ENCODE results near the gene MCRIP1.
"Not testable (repeated sequence)": the region's sequence is repeated elsewhere in the genome, so short reads cannot be mapped to it uniquely, and the experiment has no call there.

Gene MCRIP1

DNA sequence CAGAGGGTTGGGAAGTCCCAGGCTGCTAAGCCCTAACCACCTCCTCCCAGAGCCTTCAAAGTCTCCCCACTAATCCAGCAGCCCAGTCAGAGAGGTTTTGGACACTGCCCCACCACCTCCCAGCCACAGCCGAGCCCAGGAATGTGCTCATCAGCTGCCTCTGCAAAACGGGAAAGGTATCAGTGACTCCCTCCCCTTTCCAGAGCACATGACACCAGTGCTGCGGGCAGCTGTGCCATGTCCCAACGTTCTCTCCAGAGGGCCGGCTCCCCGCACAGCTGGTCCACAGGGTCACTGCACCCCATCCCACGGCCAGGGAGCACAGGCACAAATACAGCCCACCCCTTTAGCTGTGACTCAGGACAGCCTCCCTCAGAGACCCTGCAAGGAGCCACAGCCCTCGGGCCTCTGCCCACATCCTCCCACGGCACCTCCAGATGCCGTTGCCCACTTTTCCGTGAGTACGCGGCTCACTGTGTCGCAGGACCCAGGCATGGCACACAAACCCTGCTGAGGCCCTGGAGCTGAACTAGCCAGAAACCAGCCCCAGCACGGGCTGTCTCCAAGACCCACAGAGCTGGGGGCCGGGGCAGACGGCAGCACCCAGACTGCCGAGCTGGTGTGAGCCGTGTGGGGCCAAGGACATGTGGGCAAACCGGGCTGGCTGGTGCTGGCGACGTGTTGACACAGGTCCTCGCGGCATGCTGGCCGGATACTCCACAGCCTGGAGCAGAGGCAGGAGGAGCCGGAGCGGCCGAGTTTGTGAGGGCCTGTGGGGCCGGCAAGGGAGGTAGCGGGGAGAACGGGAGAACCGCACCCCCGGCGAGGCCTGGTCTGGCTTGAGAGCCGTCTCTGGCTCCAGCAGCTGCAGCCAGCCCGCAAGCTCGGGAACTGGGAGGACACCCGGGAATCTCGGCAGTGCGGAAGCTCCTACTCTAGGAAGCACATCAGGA is 8.0 kb upstream of the MCRIP1 start:
- no peak for DNase-seq

DNA sequence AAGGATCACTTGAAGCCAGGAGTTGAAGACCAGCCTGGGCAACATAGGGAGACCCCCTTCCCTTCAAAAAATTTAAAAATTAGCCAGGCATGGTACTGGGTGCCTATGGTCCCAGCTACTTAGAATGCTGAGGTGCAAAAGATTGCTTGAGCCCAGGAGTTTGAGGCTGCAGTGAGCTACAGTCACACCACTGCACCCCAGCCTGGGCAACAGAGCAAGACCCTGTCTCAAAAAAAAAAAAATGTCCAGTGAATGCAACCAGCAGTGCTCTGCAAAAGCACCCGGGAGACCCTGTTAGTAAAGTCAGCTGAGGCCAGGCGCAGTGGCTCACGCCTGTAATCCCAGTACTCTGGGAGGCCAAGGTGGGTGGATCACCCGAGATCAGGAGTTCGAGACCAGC is 7.0 kb upstream of the MCRIP1 start:
- not testable (repeated sequence) for DNase-seq

DNA sequence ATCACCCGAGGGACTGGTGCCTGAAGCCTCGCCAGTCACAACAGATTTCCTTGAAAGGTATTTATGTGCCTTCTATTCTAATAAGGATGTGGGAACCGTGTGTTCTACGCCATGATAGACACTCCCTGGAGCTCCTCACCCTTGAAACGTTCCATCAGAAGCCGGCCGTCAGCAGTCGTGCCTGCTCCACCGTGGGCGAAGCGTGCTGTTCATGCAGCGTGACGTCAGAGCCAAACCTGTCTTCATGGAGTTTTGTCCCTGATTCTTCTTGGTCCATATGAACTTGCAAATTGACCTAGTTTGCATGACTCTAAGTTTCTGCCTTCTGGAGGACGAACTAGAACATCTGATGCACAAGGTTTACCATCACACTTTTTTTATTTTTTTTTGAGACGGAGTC is 6.2 kb upstream of the MCRIP1 start:
- DNase-seq, result no peak

DNA sequence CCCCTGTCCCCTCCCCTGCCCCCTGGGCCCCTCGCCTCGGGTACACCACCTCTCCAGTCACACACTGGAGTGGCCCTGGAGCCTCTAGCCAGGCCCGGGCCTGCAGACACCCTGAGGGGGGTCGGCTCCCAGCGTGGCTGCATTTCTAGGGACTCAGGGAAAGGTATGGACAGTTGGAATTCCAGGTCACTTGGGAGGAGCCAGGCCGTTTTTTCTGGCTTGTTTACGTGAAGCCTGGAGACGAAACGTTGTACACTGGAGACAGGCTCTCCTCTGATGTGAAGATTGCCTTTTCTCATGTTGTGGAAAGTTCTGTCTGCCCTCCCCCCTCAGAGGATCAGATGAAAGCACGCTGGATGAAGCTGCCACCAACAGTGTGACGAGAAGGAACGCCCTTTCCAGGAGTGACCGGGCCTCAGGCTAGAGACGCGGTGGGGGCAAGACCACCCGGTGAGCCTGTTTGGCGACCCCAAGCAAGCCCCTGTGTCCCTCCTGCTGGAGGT is 5.7 kb upstream of the MCRIP1 start:
- no peak for DNase-seq

DNA sequence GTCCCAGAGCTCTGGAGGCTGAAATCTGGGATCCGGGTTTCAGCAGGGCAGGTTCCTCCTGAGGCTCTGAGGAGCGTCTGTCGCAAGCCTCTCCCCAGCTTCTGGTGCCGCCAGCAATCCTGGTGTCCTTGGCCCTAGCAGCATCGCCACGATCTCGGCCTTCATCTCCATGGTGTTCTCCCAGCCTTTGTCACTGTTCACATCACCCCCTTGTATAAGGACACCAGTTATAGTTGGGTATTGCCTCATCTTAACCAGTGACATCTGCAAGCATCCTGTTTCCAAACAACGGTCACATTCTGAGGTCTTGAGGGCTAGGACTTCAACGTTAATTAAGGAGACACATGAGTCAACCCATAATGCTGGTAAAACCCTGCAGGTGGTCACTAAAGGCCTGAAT is 4.5 kb upstream of the MCRIP1 start:
- DNase-seq, result no peak

DNA sequence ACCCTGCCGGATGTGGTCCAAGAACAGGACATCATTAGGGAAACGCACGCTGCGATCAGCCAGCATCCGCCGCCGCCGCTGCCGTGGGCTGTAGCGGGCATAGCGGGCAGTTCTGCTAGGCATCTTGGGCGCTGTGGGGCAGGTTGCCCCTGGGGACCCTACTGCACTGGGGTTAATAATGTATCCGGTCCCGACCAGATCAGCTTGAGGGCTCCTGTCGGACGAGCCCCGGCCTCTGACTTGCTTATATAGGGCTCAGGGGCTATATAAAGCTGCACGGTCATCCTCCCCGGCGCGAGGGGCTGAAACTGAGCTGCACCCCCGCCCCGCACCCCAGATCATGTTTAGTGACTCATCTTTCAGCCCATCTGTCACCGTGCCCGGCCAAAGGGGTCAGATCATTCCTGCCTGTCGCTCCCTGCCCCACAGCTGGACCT is 1.8 kb upstream of the MCRIP1 start, which contains the start of gene PPP1R27:
PPP1R27 (minus strand) TSS at position 220 of the 437 bp plus-strand sequence; CDS start at position 123, 97 bp downstream.
- DNase-seq, result no peak

DNA sequence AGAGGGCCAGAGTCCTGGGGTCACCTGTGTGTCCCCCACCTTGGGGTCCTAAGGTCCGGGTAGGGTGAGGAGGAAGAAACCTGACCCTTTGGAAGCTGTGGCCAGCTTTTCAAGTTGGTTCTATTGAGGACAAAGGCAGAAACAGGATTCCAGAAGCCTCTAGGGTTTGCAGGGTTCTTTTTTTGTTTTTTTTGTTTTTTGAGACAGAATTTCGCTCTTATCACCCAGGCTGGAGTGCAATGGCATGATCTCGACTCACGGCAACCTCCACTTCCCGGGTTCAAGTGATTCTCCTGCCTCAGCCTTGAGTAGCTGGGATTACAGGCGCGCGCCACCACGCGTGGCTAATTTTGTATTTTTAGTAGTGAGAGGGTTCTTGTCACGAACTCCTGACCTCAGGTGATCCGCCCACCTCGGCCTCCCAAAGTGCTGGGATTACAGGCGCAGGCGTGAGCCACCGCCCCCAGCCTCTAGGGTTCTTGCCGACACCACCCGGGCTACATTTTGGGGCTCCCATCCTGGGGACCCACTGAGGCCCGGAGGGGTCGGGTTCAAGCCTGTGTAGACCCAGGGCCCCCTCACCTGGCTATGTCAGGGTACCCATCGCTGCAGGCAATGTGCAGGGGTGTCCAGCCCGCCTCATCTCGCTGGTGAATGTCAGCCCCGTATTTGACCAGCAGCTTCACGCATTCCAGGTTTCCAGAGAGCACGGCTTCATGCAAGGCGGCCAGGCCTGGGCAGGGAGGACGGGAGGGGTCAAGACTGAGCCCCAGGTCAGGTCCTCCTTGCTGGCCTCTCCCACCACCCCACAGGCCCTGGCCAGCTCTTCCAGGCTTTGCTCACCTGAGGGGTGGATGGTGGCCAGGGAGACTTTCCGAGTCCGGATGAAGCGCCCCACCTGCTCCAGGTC is 1.1 kb upstream of the MCRIP1 start:
- DNase-seq, result no peak

DNA sequence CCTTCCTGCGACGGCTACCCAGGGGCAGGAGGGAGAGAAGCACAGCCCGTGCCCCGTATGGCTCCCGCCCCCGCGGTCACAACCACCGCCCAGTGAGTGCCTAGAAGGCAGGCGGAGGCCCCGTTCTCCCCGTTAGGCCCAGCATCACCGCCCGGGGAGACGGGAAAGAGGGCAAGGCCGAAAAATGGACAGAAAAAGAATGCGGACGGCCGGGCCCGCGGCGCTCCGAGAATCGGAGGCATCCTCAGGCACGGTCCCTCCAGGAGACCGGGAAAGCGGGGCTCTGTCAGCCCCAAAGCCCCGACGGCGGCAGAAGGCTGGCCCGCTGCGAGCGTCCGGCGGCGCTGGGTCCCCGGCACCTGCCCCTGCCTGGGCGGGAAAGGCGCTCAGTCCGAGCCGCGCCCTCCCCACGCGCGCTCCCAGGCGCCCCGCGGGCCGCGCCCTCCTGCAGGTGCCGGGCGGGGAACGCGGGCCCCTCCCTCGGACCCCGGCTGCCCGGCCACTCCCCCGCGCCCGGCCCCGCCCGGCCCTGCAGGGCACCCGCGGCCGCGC is 407 bp downstream of the MCRIP1 start:
- DNase-seq, result peak; percentile 37

DNA sequence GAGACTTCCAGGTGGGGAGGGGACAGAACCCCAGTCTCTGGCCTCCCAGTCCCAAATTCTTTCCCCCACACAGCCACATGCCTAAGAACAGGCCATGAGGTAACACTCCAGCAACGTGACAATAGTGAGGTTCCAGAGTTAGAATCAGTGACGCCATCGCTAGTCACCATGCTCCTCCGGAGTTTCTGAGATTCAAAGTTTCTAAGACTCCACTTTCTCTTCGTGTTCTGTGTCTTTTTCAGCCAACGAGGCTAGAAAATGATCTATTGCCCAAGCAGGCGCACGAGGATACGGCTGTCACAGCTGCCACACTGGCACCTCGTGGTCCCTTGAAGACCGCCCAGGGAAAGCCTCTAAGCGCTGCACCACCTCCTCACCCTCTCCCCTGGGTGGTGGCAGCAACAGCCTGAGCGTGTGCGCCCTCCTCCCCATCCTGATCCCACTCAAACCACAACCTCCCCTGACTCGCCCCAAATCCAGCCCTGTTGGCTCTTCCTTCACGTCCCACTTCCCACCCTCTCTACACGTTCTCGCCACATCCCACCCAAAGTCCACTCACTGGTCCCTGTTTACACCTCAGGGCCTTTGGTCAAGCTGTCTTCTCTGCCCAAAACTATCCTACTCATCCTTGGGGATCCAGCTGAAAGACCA is 1.0 kb downstream of the MCRIP1 start:
- peak; percentile 55 for DNase-seq

DNA sequence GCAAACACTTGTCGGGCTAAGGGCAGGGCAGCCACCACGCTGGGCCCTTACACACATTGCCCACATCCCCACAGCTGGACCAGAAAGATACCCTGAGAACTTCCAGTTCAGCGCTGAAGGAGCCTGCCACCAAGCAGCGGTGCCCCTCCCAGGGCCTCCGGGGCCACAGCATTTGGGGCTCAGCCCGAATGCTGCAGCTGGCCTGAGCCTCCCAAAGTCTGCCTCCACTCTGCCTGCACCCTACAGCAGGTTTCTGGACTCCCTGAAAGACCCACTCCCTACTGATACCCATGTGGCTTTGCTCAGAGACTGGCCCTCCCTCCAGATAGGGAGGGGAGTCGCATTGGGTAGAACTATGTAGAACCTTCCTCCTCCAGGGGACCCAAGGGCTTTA is 1.5 kb downstream of the MCRIP1 start:
- peak; percentile 33 for DNase-seq

DNA sequence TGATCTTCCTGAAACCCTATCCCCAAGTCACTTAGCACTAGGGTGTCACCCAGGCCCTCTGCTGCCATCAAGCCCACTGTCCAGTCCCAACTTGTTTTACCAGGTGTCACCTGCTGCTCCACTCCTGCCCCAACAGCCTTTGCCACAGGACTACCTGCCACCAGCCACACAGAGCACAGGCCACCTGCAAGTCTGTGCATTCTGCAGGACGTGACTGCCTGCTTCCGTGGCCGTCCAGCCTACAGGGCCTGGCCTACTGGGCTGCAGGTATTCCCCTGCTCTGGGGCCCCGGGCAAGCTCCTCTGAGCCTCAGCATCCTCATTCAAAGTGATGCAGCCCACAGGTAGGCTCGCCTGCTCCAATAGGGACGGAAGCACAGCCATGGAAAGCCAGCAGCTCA is 3.2 kb downstream of the MCRIP1 start:
- no peak for DNase-seq

DNA sequence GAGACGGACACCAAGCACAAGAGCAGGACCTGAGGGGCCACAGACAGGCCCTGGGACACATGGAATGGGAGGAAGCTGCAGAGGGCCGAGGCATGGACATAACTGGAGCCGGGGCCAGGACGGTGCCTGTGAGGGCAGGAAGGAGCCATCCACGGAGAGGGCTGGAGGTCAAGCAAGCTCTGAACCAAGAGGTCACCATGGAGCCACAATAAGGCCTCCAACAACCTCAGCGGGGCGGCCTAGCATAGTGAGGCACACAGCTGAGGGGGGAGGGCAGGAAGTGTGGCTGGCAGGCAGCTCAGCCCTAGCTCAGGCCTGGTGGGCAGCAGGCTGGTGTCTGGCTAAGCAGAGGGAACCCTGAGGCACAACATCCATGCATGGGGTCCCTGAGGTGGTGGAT is 4.4 kb downstream of the MCRIP1 start:
- no peak for DNase-seq

DNA sequence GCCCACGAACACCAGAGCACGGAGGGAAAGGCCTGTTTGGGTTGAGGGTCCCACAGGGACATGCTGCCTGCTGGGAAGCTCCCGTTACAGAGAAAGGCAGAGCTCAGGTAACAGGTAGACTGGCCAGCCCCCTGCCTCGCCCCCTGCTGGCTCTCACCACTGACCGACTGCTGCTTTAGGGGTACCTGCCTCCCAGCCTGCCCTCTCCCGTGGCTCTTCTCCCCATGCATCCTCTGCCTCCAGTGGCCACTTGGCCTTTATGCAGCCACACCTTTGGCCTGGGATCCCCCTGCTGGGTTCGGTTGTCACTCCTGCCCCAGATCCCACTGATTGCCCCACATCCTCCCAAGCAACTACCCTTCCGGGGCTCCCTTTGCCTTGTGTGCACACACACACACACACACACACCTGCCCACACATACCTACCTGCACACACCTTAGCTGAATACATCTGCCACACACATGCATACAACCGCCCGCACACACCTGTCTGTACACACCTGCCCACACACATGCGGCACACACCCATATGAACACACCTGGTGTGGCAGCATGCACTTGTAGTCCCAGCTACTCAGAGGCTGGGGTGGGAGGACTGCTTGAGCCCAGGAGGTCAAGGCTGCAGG is 7.1 kb downstream of the MCRIP1 start:
- DNase-seq, result no peak

DNA sequence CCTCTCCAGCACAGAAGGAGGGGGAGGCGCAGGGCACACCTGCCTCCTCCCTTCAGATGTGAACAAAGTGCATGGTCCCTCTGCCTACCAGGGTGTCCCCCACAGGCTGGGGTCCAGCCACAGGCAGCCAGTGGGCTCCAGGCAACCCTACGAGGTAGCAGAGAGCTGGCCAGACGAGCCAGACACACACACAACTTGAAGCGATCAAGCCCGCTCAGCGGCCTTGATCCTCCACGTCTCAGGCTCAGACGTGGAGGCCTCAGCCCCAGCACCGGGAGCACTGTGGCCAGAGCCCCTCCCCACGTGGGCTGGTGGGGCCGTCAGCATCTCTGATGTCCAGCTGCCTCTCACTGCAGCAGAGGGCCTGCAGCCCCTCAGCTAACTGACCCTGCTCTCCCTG is 8.5 kb downstream of the MCRIP1 start:
- no peak for DNase-seq

DNA sequence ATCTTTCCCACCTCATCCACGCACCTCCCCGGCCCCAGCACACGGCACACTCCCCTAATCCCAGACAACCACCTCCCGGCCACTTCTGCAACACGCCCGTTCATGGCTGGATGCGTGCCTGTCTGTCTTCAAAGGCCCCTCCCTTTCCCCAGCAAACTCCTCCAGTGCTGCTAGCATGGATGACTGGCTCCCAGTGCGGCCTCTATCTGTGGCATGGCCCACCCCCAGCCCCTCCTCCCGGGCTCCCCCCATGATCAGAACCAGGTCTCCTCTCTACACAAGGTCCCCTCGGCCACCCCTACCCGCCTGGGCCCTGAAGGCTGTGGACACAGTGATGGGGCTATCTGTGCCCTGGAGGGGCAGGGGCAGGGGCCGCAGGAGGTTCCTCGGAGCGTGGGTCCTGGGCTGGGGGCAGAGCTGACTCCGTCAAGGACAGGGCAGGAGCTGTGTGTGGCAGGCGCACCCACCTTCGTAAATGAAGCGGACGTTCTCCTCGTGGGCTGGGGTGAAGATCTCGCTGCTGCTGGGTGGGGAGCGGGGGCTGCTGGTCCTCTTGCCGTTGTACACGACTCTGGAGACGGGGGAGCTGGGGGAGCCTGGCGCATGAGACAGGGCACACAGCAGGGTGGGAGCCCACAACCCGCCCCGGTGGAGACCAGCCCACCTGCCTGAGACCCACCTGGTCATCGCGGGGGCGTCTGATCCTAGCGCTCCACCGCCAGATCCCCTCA is 9.1 kb downstream of the MCRIP1 start:
- DNase-seq, result no peak

DNA sequence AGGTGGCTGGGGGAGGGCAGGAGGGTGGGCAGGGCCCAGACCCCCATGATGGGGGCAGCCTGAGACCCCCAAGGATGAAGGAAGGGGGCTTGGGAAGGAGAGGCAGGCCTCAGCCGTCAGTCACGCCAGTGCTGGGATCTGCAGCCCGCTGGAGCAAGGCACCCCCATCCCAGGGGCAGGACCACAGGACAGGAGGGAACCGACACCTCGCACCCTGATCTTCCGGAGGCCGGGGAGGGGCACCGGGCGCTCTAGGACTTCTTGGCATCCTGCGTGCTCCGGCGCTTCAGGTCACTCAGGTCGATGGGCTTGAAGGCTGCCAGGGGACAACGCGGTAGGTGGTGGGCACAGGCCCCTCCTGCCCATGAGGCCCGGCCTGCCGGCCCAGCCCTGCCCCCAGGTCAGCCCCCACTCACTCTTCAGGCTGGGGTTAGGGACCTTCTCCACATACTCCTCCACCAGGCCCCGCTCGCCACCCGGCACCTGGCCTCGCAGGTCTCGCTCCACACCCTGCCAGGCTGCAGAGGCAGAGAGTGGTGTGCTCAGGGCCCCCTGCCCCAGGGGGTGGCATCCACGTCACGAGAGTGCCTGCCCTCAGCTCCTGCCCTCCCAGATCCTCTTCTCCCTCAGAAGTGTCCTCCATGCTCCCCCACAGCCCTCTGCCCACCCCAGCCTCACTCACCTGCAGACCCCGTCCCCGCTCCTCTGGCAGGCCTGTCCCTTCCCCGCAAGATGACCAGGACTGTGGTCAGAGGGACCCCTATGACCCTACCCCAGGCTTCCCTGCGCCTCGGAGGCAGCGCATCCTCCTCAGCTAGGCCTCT is 9.9 kb downstream of the MCRIP1 start:
- no peak for DNase-seq

DNA sequence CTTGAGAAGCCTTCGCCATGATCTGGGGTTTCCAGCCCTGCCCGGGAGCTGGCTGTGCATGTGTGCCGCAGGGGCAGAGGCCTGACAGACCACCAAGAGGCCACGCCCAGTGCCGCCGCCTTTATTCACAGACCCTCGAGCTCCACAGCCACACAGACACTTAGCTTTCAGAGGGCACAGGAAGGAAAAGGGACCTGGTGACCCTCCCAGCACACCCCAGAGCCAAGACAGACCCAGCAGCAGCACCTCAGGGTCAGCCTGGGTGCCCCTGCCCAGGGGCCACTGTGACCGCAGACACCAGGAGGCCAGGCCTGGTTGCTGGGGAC is 10.8 kb downstream of the MCRIP1 start:
- DNase-seq, result no peak

DNA sequence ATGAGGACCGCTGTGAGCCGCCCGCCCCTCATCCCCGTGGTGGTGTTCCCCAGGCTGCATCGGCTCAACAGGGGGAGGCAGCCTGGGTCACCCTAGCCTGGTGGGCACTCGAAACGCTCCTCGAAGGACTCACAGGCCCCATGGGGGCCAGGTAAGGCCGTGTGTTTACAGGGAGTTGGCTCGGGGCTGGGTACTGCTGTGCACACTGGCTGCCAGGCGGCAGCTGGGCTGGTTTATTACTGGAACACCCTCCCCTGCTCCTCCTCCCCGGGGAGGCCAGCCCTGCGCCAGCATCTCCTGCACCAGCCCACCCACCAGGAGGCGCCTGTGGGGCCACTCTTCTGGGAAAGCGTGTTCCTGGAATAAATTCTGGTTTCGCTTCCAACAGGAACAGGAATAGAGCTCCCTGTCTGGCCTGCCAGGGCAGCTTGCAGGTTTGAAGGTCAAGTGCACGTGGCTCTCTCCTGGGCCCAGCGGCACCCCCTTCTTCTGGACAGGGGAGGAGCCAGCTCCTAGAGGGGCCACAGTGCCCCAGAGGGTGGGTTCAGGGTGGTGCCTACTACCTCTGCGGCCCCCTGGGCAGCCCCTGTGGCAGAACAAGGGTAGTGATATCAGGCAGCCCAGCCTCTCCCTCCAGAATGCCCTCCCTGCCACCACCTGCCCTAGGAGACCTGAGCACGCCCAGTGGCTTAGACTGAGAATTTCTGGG is 11.3 kb downstream of the MCRIP1 start:
- peak; percentile 58 for DNase-seq

DNA sequence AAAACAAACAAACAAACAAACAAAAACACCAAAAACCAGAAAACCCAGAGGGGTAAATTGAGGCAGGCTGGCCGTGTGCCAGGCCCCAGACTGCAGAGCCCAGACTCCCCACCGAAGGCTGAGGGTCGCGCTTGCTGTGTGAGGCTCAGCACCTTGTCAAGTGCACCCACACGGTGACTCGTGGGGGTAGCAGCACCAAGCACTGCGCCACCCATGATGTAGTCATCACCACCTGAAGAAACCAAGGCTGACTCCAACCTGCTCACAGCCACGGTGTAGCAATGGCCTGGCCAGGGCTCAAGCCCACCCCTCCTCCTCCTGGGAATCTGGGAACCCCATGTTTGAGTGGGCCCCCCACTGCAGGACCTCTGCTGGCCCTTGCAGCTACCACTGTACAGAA is 11.9 kb downstream of the MCRIP1 start:
- no peak for DNase-seq

DNA sequence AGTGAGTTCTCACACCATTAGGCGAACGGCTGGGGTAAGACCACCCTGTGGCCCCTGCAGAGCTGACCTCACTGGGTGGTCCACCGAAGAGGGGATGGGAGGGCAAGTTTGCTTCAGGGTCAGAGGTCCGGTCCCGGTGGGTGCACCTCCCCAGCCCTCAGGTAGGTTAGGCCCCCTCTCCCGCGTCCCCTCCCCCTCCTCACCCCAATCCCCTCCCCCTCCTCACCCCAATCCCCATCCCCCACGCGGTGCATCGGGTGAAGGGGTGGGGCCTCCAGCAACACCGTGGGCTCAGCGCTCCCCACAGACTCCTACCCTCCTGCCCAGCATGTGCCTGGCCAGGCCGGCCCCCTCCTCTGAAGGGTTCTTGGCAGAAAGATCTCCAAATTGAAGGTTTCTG is 13.4 kb downstream of the MCRIP1 start:
- no peak for DNase-seq
